Mesenchymal stem cell (in vitro differentiated cells and primary cell): ENCODE data around the gene CA10.

Source experiments
- DNase-seq: peaks from one replicate; pipeline ENCODE4 v3.0.0-alpha.2; 2013
- H2AFZ ChIP-seq: one replicate; pipeline ENCODE4 v1.6.1; 2013; ENCODE audit warnings: low read depth, mild to moderate bottlenecking, control low read depth, inconsistent platforms, low read length, moderate library complexity
- H2AK5ac ChIP-seq: 2 replicates; pipeline ENCODE4 v1.6.1; 2013; ENCODE audit warnings: low read length, moderate library complexity, mild to moderate bottlenecking, inconsistent platforms; ENCODE audit not compliant: severe bottlenecking
- H2BK120ac ChIP-seq: one replicate; pipeline ENCODE4 v1.6.1; 2013; ENCODE audit warnings: low read depth, mild to moderate bottlenecking, inconsistent platforms, low read length, moderate library complexity
- H2BK12ac ChIP-seq, 2 experiments: one replicate each; pipeline ENCODE4 v1.6.1; 2013; ENCODE audit warnings: inconsistent platforms in 2 of 2, low read length in 2 of 2, mild to moderate bottlenecking in 2 of 2, moderate library complexity in 2 of 2, control low read depth in 1 of 2
- H2BK15ac ChIP-seq: one replicate; pipeline ENCODE4 v1.6.1; 2013; ENCODE audit warnings: mild to moderate bottlenecking, low read depth, inconsistent platforms; ENCODE audit not compliant: poor library complexity, severe bottlenecking
- H2BK5ac ChIP-seq: 2 replicates; pipeline ENCODE4 v1.6.1; 2013; ENCODE audit warnings: low read depth, mild to moderate bottlenecking, low read length, control low read depth, inconsistent platforms; ENCODE audit not compliant: poor library complexity, severe bottlenecking
- H3K14ac ChIP-seq, 2 experiments: one replicate each; pipeline ENCODE4 v1.6.1; 2013; ENCODE audit warnings: inconsistent platforms in 2 of 2, low read length in 2 of 2, control low read depth in 1 of 2, mild to moderate bottlenecking in 1 of 2, moderate library complexity in 1 of 2
- H3K18ac ChIP-seq, 2 experiments: one replicate each; pipeline ENCODE4 v1.6.1; 2013; ENCODE audit warnings: inconsistent platforms in 2 of 2, low read length in 2 of 2, control low read depth in 1 of 2, low read depth in 1 of 2, mild to moderate bottlenecking in 1 of 2
- H3K23ac ChIP-seq, 2 experiments: one replicate each; pipeline ENCODE4 v1.6.1; 2013; ENCODE audit warnings: inconsistent platforms in 2 of 2, low read length in 2 of 2, mild to moderate bottlenecking in 2 of 2, moderate library complexity in 2 of 2, control low read depth in 1 of 2
- H3K27ac ChIP-seq: 2 replicates; pipeline ENCODE4 v1.5.1; 2013; ENCODE audit warnings: mild to moderate bottlenecking, moderate library complexity, low read length, control low read depth, inconsistent platforms; ENCODE audit not compliant: poor library complexity, severe bottlenecking
- H3K27me3 ChIP-seq, 2 experiments: 2 replicates each; pipeline versions ENCODE4 v1.6.1 to v1.7.0; 2013; ENCODE audit warnings: low read length in 2 of 2, mild to moderate bottlenecking in 2 of 2, moderate library complexity in 2 of 2, control low read depth in 1 of 2, inconsistent platforms in 1 of 2; ENCODE audit not compliant: control insufficient read depth in 1 of 2, insufficient read depth in 1 of 2
- H3K36me3 ChIP-seq, 2 experiments: 2 replicates each; pipeline versions ENCODE4 v1.6.1 to v1.7.0; 2013; ENCODE audit warnings: low read length in 2 of 2, control low read depth in 1 of 2, inconsistent platforms in 1 of 2, low read depth in 1 of 2, mild to moderate bottlenecking in 1 of 2; ENCODE audit not compliant: insufficient read depth in 2 of 2, control insufficient read depth in 1 of 2
- H3K4ac ChIP-seq, 2 experiments: one replicate each; pipeline ENCODE4 v1.6.1; 2013; ENCODE audit warnings: inconsistent platforms in 2 of 2, low read length in 2 of 2, mild to moderate bottlenecking in 2 of 2, moderate library complexity in 2 of 2, control low read depth in 1 of 2, low read depth in 1 of 2
- H3K4me1 ChIP-seq: 2 replicates; pipeline ENCODE4 v1.6.1; 2013; ENCODE audit warnings: low read depth, low read length, control low read depth; ENCODE audit not compliant: control insufficient read depth, insufficient read depth
- H3K4me2 ChIP-seq: 2 replicates; pipeline ENCODE4 v1.6.1; 2013; ENCODE audit warnings: low read length, mild to moderate bottlenecking, inconsistent platforms; ENCODE audit not compliant: poor library complexity, severe bottlenecking
- H3K4me3 ChIP-seq, 2 experiments: 2 replicates each; pipeline versions ENCODE4 v1.5.1 to v1.7.0; 2013; ENCODE audit warnings: low read length in 2 of 2, mild to moderate bottlenecking in 2 of 2, control low read depth in 1 of 2, low read depth in 1 of 2; ENCODE audit not compliant: insufficient read depth in 1 of 2
- H3K79me1 ChIP-seq: replicated peaks from 2 replicates; pipeline ENCODE4 v1.6.1; 2013; ENCODE audit warnings: mild to moderate bottlenecking, control low read depth, low read length, inconsistent platforms; ENCODE audit not compliant: poor library complexity, severe bottlenecking
- H3K9ac ChIP-seq: 2 replicates; pipeline ENCODE4 v1.7.0; 2013; ENCODE audit warnings: mild to moderate bottlenecking, low read length, moderate library complexity
- H3K9me3 ChIP-seq: 2 replicates; pipeline ENCODE4 v1.7.0; 2013; ENCODE audit warnings: mild to moderate bottlenecking, low read length; ENCODE audit not compliant: control insufficient read depth
- H4K8ac ChIP-seq: one replicate; pipeline ENCODE4 v1.6.1; 2013; ENCODE audit warnings: inconsistent platforms, mild to moderate bottlenecking, low read length, moderate library complexity
- H4K91ac ChIP-seq: one replicate; pipeline ENCODE4 v1.6.1; 2013; ENCODE audit warnings: mild to moderate bottlenecking, low read length, inconsistent platforms
- WGBS: methylation state at CpG from one replicate; pipeline ENCODE4 v1.1.7; 2013; ENCODE audit warnings: mixed read lengths; 5-methylcytosine and 5-hydroxymethylcytosine counted together

Gene CA10

GRCh38 chr17:51650202-51650601 lies 508.3 kb downstream of the CA10 start:
- Histone ChIP-seq H3K9me3 (no peaks in the 10 kb centered on the region), H4K8ac (no peak overlapping the region), H3K4me2 (no peak overlapping the region), H3K9ac (no peak overlapping the region), H2BK120ac (no peak overlapping the region), H3K27me3 (no peaks in the 10 kb centered on the region), H3K4ac (no peak overlapping the region), H2AK5ac (no peak overlapping the region), H2BK5ac (no peak overlapping the region), H3K18ac (no peak overlapping the region), H2BK15ac (no peak overlapping the region), H3K4me1 (no peaks in the 10 kb centered on the region), H3K14ac (no peak overlapping the region), H4K91ac (no peak overlapping the region), H2BK12ac (no peak overlapping the region), H2AFZ (no peak overlapping the region), H3K27ac (no peak overlapping the region), H3K4me3 (no peak overlapping the region), H3K36me3 (no peaks in the 10 kb centered on the region), H3K79me1 (no peaks in the 10 kb centered on the region), H3K23ac (no peak overlapping the region)
- no peak for DNase-seq
- 67% methylated on average over 1 of the region's 2 CpGs for WGBS

- no peak for DNase-seq
- Histone ChIP-seq H3K27ac (no peak overlapping the region), H3K36me3 (no peaks in the 10 kb centered on the region), H3K4me3 (no peak overlapping the region), H3K9me3 (no peaks in the 10 kb centered on the region), H3K79me1 (no peaks in the 10 kb centered on the region), H3K9ac (no peak overlapping the region), H2AK5ac (no peak overlapping the region), H3K18ac (no peak overlapping the region), H3K4me2 (no peak overlapping the region), H2BK12ac (no peak overlapping the region), H3K14ac (no peak overlapping the region), H2BK15ac (no peak overlapping the region), H4K8ac (no peak overlapping the region), H2AFZ (no peak overlapping the region), H2BK120ac (no peak overlapping the region), H3K4ac (no peak overlapping the region), H3K27me3 (no peaks in the 10 kb centered on the region), H4K91ac (no peak overlapping the region), H3K23ac (no peak overlapping the region), H3K4me1 (no peaks in the 10 kb centered on the region), H2BK5ac (no peak overlapping the region)
- WGBS, result 38% methylated on average over 4 of the region's 5 CpGs
These were observed 510.7 kb downstream of the CA10 start for GRCh38 chr17:51647826-51648225.

- Histone ChIP-seq H3K36me3 (no peaks in the 10 kb centered on the region), H2BK120ac (no peak overlapping the region), H3K4me1 (no peaks in the 10 kb centered on the region), H3K27ac (no peak overlapping the region), H3K9me3 (no peaks in the 10 kb centered on the region), H3K9ac (no peak overlapping the region), H3K18ac (no peak overlapping the region), H3K23ac (no peak overlapping the region), H4K91ac (no peak overlapping the region), H2BK15ac (no peak overlapping the region), H2AFZ (no peak overlapping the region), H3K4me2 (no peak overlapping the region), H3K4ac (no peak overlapping the region), H3K79me1 (no peaks in the 10 kb centered on the region), H2AK5ac (no peak overlapping the region), H3K4me3 (no peak overlapping the region), H4K8ac (no peak overlapping the region), H2BK12ac (no peak overlapping the region), H2BK5ac (no peak overlapping the region), H3K14ac (no peak overlapping the region), H3K27me3 (no peaks in the 10 kb centered on the region)
- WGBS, result 62% methylated on average over 6 of the region's 6 CpGs
- DNase-seq, result no peak
These were observed 511.4 kb downstream of the CA10 start for GRCh38 chr17:51647067-51647466.

GRCh38 chr17:51646539-51646938 lies 512.0 kb downstream of the CA10 start:
- H2AK5ac ChIP-seq, result no peak overlapping the region
- H3K23ac ChIP-seq, result no peak overlapping the region
- no peak overlapping the region for H2BK12ac ChIP-seq
- no peak overlapping the region for H4K91ac ChIP-seq
- H3K36me3 ChIP-seq, result no peaks in the 10 kb centered on the region
- H3K9me3 ChIP-seq, result no peaks in the 10 kb centered on the region
- H2BK5ac ChIP-seq, result no peak overlapping the region
- no peaks in the 10 kb centered on the region for H3K79me1 ChIP-seq
- H3K9ac ChIP-seq, result no peak overlapping the region
- no peak overlapping the region for H3K18ac ChIP-seq
- H3K4me3 ChIP-seq, result no peak overlapping the region
- no peak overlapping the region for H2BK15ac ChIP-seq
- H2BK120ac ChIP-seq, result no peak overlapping the region
- no peak overlapping the region for H3K4me2 ChIP-seq
- H2AFZ ChIP-seq, result no peak overlapping the region
- WGBS, result 76% methylated on average over 4 of the region's 4 CpGs
- H4K8ac ChIP-seq, result no peak overlapping the region
- no peak overlapping the region for H3K4ac ChIP-seq
- H3K4me1 ChIP-seq, result no peaks in the 10 kb centered on the region
- no peak for DNase-seq
- H3K27ac ChIP-seq, result no peak overlapping the region
- no peaks in the 10 kb centered on the region for H3K27me3 ChIP-seq
- no peak overlapping the region for H3K14ac ChIP-seq
